ENCODE measurements around the gene C6orf62.

DNA sequence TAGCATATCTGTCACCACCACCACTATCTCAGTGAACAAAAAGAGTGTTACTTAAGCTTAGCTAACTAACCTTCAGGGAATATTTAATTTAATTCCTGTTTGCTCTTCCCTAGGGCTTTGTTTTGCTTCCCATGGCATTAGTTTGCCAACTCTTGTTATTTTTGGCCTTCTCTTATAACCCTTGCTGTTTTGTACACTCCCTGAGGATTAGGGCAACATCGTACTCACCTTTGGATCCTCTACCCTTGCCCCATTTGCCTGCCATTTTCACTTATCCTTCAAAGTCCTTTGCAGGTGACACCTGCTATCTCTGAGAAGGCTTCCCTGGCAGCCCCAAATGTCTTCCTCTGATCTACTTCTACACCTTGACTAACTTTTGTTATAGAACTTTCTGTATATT, 28.4 kb downstream of the C6orf62 start:
- TF ChIP-seq CTCF (tag by site-specific recombination; IDR thresholded peaks at IDR 0.05) (no peak), ZEB2 (tag by site-specific recombination; IDR thresholded peaks at IDR 0.05) (no peak), ZBTB17 (tag by site-specific recombination; IDR thresholded peaks at IDR 0.05) (no peak), ZNF184 (tag by site-specific recombination; IDR thresholded peaks at IDR 0.05) (no peak), ZBTB1 (tag by site-specific recombination; IDR thresholded peaks at IDR 0.05) (no peak), PRDM2 (tag by site-specific recombination; IDR thresholded peaks at IDR 0.05; ENCODE audit: borderline replicate concordance) (no peak), ZNF776 (tag by site-specific recombination; IDR thresholded peaks at IDR 0.05; ENCODE audit: borderline replicate concordance) (no peak)

Data from HEK293 (cell line).